Fibroblast of pulmonary artery (primary cell): ENCODE measurements around the gene NLRP5.

Source experiments
- DNase-seq: peaks from one replicate; pipeline ENCODE4 v3.0.0-alpha.2; 2010; ENCODE audit warnings: low read depth
- H3K4me3 ChIP-seq: replicated peaks from 2 replicates; pipeline ENCODE4 v1.5.1; 2011; ENCODE audit warnings: low read depth, mild to moderate bottlenecking, control low read depth, low read length, moderate library complexity
- CTCF ChIP-seq: IDR thresholded peaks from 2 replicates; pipeline ENCODE4 v1.5.1; 2011; ENCODE audit warnings: mild to moderate bottlenecking, control low read depth, low read length, inconsistent platforms; ENCODE audit errors: missing control alignments

The NLRP5 gene

GRCh38 chr19:56098731-56099568 is 112.4 kb downstream of the NLRP5 start:
- DNase-seq = no peak
- no peak overlapping the region for H3K4me3 ChIP-seq
- no peak for TF ChIP-seq CTCF

- TF ChIP-seq CTCF = no peak
Measured at GRCh38 chr19:56099638-56100539, 113.3 kb downstream of the NLRP5 start.

GRCh38 chr19:56101095-56101494 is 114.5 kb downstream of the NLRP5 start:
- no peak overlapping the region for H3K4me3 ChIP-seq
- no peak for TF ChIP-seq CTCF
- DNase-seq = no peak

More at GRCh38 chr19:56099638-56100539, 113.3 kb downstream of the NLRP5 start:
- no peak overlapping the region for H3K4me3 ChIP-seq
- no peak for DNase-seq

GRCh38 chr19:56101746-56102535 is 115.4 kb downstream of the NLRP5 start:
- no peak for TF ChIP-seq CTCF
- no peak overlapping the region for H3K4me3 ChIP-seq
- no peak for DNase-seq

DNA sequence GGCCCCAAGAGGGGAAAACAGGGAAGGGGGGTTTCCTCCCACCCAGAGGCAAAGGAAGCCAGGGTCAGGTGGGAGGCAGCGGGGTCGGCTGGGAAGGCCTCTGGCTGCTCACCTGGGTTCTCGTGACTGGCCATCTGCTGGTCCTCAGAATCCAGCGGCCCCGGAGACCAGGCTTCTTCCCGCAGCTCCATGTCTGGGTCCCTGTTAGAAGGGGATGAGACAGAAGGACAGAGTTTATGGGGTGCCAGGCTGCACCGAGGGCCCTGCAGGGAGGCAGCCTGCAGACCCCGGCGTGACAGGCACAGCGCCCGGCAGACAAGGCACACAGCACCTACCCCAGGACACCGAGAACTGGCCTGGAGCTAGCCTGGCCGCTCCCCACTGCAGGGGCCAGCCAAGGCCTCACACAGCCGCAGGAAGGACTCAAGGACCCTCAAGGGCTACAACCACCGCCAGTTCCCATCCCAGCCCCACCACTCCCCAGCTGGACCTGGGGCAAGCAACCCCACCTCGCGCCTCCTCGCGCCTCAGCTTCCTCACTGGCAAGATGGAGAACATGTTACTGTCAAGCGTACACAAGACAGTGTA is 116.5 kb downstream of the NLRP5 start:
- no peak overlapping the region for H3K4me3 ChIP-seq
- DNase-seq = no peak
- TF ChIP-seq CTCF = no peak

DNA sequence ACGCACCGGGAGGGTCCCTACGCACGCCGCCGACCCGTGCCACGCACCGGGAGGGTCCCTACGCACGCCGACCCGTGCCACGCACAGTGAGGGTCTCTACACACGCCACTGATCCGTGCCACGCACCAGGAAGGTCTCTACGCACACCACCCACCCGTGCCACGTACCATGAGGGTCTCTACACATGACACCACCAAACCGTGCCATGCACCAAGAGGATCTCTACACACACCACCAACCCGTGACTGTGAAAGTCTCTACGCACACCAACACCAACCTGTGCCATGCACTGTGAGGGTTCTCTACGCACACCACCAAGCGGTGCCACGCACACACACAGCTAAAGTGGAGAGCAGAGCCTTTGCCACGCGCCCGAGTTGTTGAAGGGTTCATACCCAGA is 117.8 kb downstream of the NLRP5 start:
- no peak for DNase-seq
- no peak overlapping the region for H3K4me3 ChIP-seq
- TF ChIP-seq CTCF = no peak
